Endothelial cell (in vitro differentiated cells): ENCODE measurements around the gene RASA3. TPM values are rescaled to one million over a fixed set of nuclear protein-coding genes. Genes with fewer than 3 reads are reported as not detected.

ENCODE experiments used
- DNase-seq: peaks from one replicate; pipeline ENCODE4 v3.0.0; 2021; ENCODE audit warnings: low spot score
- H3K27ac Mint-ChIP-seq: one replicate; pipeline ENCODE4 v1.8.0; 2021; ENCODE audit warnings: mixed read lengths, inconsistent platforms; ENCODE audit not compliant: unreplicated experiment
- H3K27me3 Mint-ChIP-seq: one replicate; pipeline ENCODE4 v1.8.0; 2021; ENCODE audit warnings: mild to moderate bottlenecking, moderate library complexity, mixed read lengths, inconsistent platforms; ENCODE audit not compliant: unreplicated experiment
- H3K36me3 Mint-ChIP-seq: one replicate; pipeline ENCODE4 v1.8.0; 2021; ENCODE audit warnings: mild to moderate bottlenecking, low read depth, mixed read lengths, inconsistent platforms; ENCODE audit not compliant: unreplicated experiment
- H3K4me1 Mint-ChIP-seq: one replicate; pipeline ENCODE4 v1.8.0; 2021; ENCODE audit warnings: mild to moderate bottlenecking, mixed read lengths, inconsistent platforms; ENCODE audit not compliant: unreplicated experiment
- H3K4me3 Mint-ChIP-seq: one replicate; pipeline ENCODE4 v1.8.0; 2021; ENCODE audit warnings: mild to moderate bottlenecking, mixed read lengths, inconsistent platforms; ENCODE audit not compliant: unreplicated experiment
- H3K9me3 Mint-ChIP-seq: one replicate; pipeline ENCODE4 v1.8.0; 2021; ENCODE audit warnings: mixed read lengths, inconsistent platforms; ENCODE audit not compliant: unreplicated experiment
- CTCF ChIP-seq: fragments of 200-600 bp; sonication (generic); IDR thresholded peaks from one replicate; pipeline ENCODE4 v1.5.0; 2021; ENCODE audit warnings: antibody characterized with exemption; ENCODE audit not compliant: unreplicated experiment
- total RNA-seq: library from RNA; stranded (reverse); fragmentation: NEBNext Ultra II Directional; extraction: Animal tissue kit (Norgen Biotek cat#: 25700); gene quantifications from one replicate; pipeline ENCODE4 v1.2.1, GENCODE V29; 2021; ENCODE audit not compliant: unreplicated experiment

Gene RASA3
- total RNA-seq, 1 donor from 2014 or later, result 34.0 TPM

- TF ChIP-seq CTCF, result no peak
- peak overlapping the region; percentile 17 for H3K4me3 Mint-ChIP-seq
- no peaks in the 10 kb centered on the region for H3K9me3 Mint-ChIP-seq
- no peak for DNase-seq
- H3K4me1 Mint-ChIP-seq, result peaks cover 38% of the 10 kb centered on the region
- H3K36me3 Mint-ChIP-seq, result peaks cover 39% of the 10 kb centered on the region
- peaks cover 13% of the 10 kb centered on the region for H3K27me3 Mint-ChIP-seq
- peak overlapping the region; percentile 83 for H3K27ac Mint-ChIP-seq
Measured at GRCh38 chr13:114072421-114072820, 60.0 kb downstream of the RASA3 start.

- peak overlapping the region; percentile 83 for H3K27ac Mint-ChIP-seq
- peaks cover 39% of the 10 kb centered on the region for H3K36me3 Mint-ChIP-seq
- H3K9me3 Mint-ChIP-seq, result no peaks in the 10 kb centered on the region
- peaks cover 40% of the 10 kb centered on the region for H3K4me1 Mint-ChIP-seq
- no peak overlapping the region for H3K4me3 Mint-ChIP-seq
- peaks cover 13% of the 10 kb centered on the region for H3K27me3 Mint-ChIP-seq
- DNase-seq, result no peak
- no peak for TF ChIP-seq CTCF
Measured at GRCh38 chr13:114071991-114072390, 60.4 kb downstream of the RASA3 start.

- Mint-ChIP-seq H3K4me3 (no peak overlapping the region), H3K36me3 (peaks cover 34% of the 10 kb centered on the region), H3K9me3 (no peaks in the 10 kb centered on the region), H3K27me3 (peaks cover 13% of the 10 kb centered on the region), H3K27ac (peak overlapping the region; percentile 83), H3K4me1 (peaks cover 40% of the 10 kb centered on the region)
- no peak for TF ChIP-seq CTCF
- DNase-seq, result no peak
Measured at GRCh38 chr13:114071410-114071809, 61.0 kb downstream of the RASA3 start.

- H3K27ac Mint-ChIP-seq, result peak overlapping the region; percentile 61
- no peaks in the 10 kb centered on the region for H3K9me3 Mint-ChIP-seq
- peaks cover 13% of the 10 kb centered on the region for H3K27me3 Mint-ChIP-seq
- H3K4me3 Mint-ChIP-seq, result no peak overlapping the region
- peaks cover 28% of the 10 kb centered on the region for H3K36me3 Mint-ChIP-seq
- no peak for DNase-seq
- peaks cover 40% of the 10 kb centered on the region for H3K4me1 Mint-ChIP-seq
- no peak for TF ChIP-seq CTCF
Measured at GRCh38 chr13:114070098-114070799, 62.2 kb downstream of the RASA3 start.

- Mint-ChIP-seq H3K9me3 (no peaks in the 10 kb centered on the region), H3K27ac (peak overlapping the region; percentile 98), H3K4me3 (no peak overlapping the region), H3K36me3 (peaks cover 28% of the 10 kb centered on the region), H3K27me3 (peaks cover 13% of the 10 kb centered on the region), H3K4me1 (peaks cover 45% of the 10 kb centered on the region)
- TF ChIP-seq CTCF, result no peak
- DNase-seq, result no peak
Measured at GRCh38 chr13:114069376-114070097, 62.9 kb downstream of the RASA3 start.
